H1 (cell line): ENCODE data around the gene PDRG1. TPM values are rescaled to one million over a fixed set of nuclear protein-coding genes. Genes with fewer than 3 reads are reported as not detected.

ENCODE experiments used
- CTCF ChIA-PET: fragments of 300-600 bp; sonication (Branson Sonifier 250); formaldehyde crosslinking; loops from one replicate; lab custom pipeline; 2021; ENCODE audit not compliant: partially characterized antibody; lab: Charles Lee
- POLR2A ChIA-PET: fragments of 300-600 bp; sonication (Branson Sonifier 250); formaldehyde crosslinking; loops from one replicate; lab custom pipeline; 2021; ENCODE audit warnings: inconsistent platforms; ENCODE audit not compliant: partially characterized antibody; lab: Charles Lee
- DNase-seq, 2 experiments: peaks; one replicate each; pipeline versions ENCODE4 v3.0.0 to v3.0.0-alpha.2; 2010 to 2022; ENCODE audit warnings: low spot score in 2 of 2, low read depth in 1 of 2, mixed read lengths in 1 of 2
- FAIRE-seq: peaks from 2 replicates; lab custom pipeline; 2011; peaks lifted over from hg19 to GRCh38; lab: Jason Lieb, UNC
- H2AFZ ChIP-seq: 2 replicates; pipeline ENCODE4 v1.8.1; 2012; ENCODE audit warnings: low read length, inconsistent platforms
- H2AK5ac ChIP-seq: 2 replicates; pipeline ENCODE4 v1.6.1; 2013; ENCODE audit warnings: low read depth, low read length
- H2BK120ac ChIP-seq: replicated peaks from 2 replicates; pipeline ENCODE3; 2013; ENCODE audit warnings: low read depth, low read length, inconsistent platforms
- H2BK12ac ChIP-seq: 2 replicates; pipeline ENCODE4 v1.6.1; 2013; ENCODE audit warnings: low read depth, low read length
- H2BK15ac ChIP-seq: 2 replicates; pipeline ENCODE4 v1.6.1; 2013; ENCODE audit warnings: low read length
- H2BK20ac ChIP-seq: 2 replicates; pipeline ENCODE4 v1.6.1; 2013; ENCODE audit warnings: low read length
- H2BK5ac ChIP-seq: 2 replicates; pipeline ENCODE4 v1.6.1; 2013; ENCODE audit warnings: low read depth, low read length
- H3K14ac ChIP-seq: 2 replicates; pipeline ENCODE4 v1.6.1; 2013; ENCODE audit warnings: inconsistent platforms; ENCODE audit not compliant: insufficient read length
- H3K18ac ChIP-seq: 2 replicates; pipeline ENCODE4 v1.6.1; 2013; ENCODE audit warnings: low read length; ENCODE audit errors: extremely low read depth
- H3K23ac ChIP-seq: 2 replicates; pipeline ENCODE4 v1.6.1; 2013; ENCODE audit warnings: inconsistent platforms; ENCODE audit not compliant: insufficient read length
- H3K23me2 ChIP-seq: 2 replicates; pipeline ENCODE4 v1.6.1; 2013; ENCODE audit warnings: low read depth, low read length
- H3K27ac ChIP-seq: 2 replicates; pipeline ENCODE4 v1.6.1; 2011; ENCODE audit warnings: low read depth, low read length, inconsistent platforms
- H3K27me3 ChIP-seq, 4 experiments: replicated peaks in 1 of 4; 1 replicate in 1 of 4; 2 replicates in 3 of 4; pipeline versions ENCODE4 v1.6.1 to v1.8.1; 2011 to 2013; ENCODE audit warnings: low read length in 3 of 4, mild to moderate bottlenecking in 3 of 4, inconsistent platforms in 2 of 4, mixed read lengths in 2 of 4, moderate library complexity in 1 of 4; ENCODE audit not compliant: control insufficient read depth in 3 of 4, insufficient read depth in 3 of 4; ENCODE audit errors: extremely low read depth in 1 of 4
- H3K36me3 ChIP-seq, 4 experiments: 2 replicates each; pipeline versions ENCODE4 v1.6.1 to v1.8.1; 2011 to 2013; ENCODE audit warnings: mild to moderate bottlenecking in 4 of 4, low read length in 3 of 4, moderate library complexity in 2 of 4, control low read depth in 1 of 4, inconsistent platforms in 1 of 4; ENCODE audit not compliant: insufficient read depth in 4 of 4, control insufficient read depth in 2 of 4
- H3K4ac ChIP-seq: replicated peaks from 2 replicates; pipeline ENCODE3; 2013; ENCODE audit warnings: low read length, low read depth, mixed read lengths, inconsistent platforms; ENCODE audit not compliant: insufficient read length
- H3K4me1 ChIP-seq, 4 experiments: replicated peaks in 1 of 4; 1 replicate in 1 of 4; 2 replicates in 3 of 4; pipeline versions ENCODE4 v1.6.1 to v1.8.1; 2011 to 2013; ENCODE audit warnings: low read length in 3 of 4, inconsistent platforms in 2 of 4, mixed read lengths in 1 of 4; ENCODE audit not compliant: insufficient read depth in 4 of 4, control insufficient read depth in 3 of 4
- H3K4me2 ChIP-seq, 2 experiments: 2 replicates each; pipeline versions ENCODE4 v1.6.1 to v1.8.1; 2011 to 2013; ENCODE audit warnings: low read depth in 2 of 2, low read length in 2 of 2, control low read depth in 1 of 2, inconsistent platforms in 1 of 2, mild to moderate bottlenecking in 1 of 2; ENCODE audit not compliant: insufficient read depth in 1 of 2
- H3K4me3 ChIP-seq, 4 experiments: fragments of 200-600, 300-600 bp in 1 of 4; sonication (generic), shearing (Covaris generic), sonication (Bioruptor Twin) in 1 of 4; 2 replicates each; pipeline versions ENCODE4 v1.5.1 to v1.8.1; 2011 to 2016; ENCODE audit warnings: low read length in 4 of 4, low read depth in 3 of 4, control low read depth in 2 of 4, inconsistent platforms in 2 of 4, mild to moderate bottlenecking in 2 of 4, mixed read lengths in 1 of 4, moderate library complexity in 1 of 4; ENCODE audit not compliant: insufficient read depth in 2 of 4; ENCODE audit errors: extremely low read depth in 1 of 4
- H3K56ac ChIP-seq: replicated peaks from 2 replicates; pipeline ENCODE3; 2013; ENCODE audit warnings: low read depth, mild to moderate bottlenecking, mixed read lengths, low read length, inconsistent platforms; ENCODE audit not compliant: insufficient read length
- H3K79me1 ChIP-seq: 2 replicates; pipeline ENCODE4 v1.6.1; 2013; ENCODE audit warnings: low read depth, low read length, control low read depth
- H3K79me2 ChIP-seq, 2 experiments: 2 replicates each; pipeline versions ENCODE4 v1.6.1 to v1.8.1; 2012 to 2013; ENCODE audit warnings: low read length in 2 of 2, mild to moderate bottlenecking in 2 of 2, inconsistent platforms in 1 of 2; ENCODE audit not compliant: insufficient read depth in 2 of 2, control insufficient read depth in 1 of 2
- H3K9ac ChIP-seq, 4 experiments: replicated peaks in 1 of 4; 1 replicate in 1 of 4; 2 replicates in 3 of 4; pipeline versions ENCODE4 v1.6.1 to v1.8.1; 2011 to 2013; ENCODE audit warnings: low read depth in 3 of 4, low read length in 3 of 4, control low read depth in 2 of 4, mild to moderate bottlenecking in 2 of 4, moderate library complexity in 2 of 4, inconsistent platforms in 1 of 4; ENCODE audit errors: extremely low read depth in 1 of 4
- H3K9me3 ChIP-seq, 2 experiments: 2 replicates each; pipeline versions ENCODE4 v1.6.1 to v1.8.1; 2012 to 2013; ENCODE audit warnings: mild to moderate bottlenecking in 2 of 2, moderate library complexity in 2 of 2, control low read depth in 1 of 2, inconsistent platforms in 1 of 2, low read depth in 1 of 2, low read length in 1 of 2, mixed read lengths in 1 of 2; ENCODE audit not compliant: insufficient read depth in 2 of 2
- H4K20me1 ChIP-seq, 2 experiments: replicated peaks in 1 of 2; 2 replicates each; pipeline versions ENCODE3 to v1.8.1; 2011 to 2013; ENCODE audit warnings: inconsistent platforms in 2 of 2, low read length in 2 of 2, mild to moderate bottlenecking in 1 of 2; ENCODE audit not compliant: insufficient read depth in 2 of 2, control insufficient read depth in 1 of 2
- H4K5ac ChIP-seq: 2 replicates; pipeline ENCODE4 v1.6.1; 2013; ENCODE audit warnings: low read length, low read depth, mixed read lengths, inconsistent platforms; ENCODE audit not compliant: insufficient read length
- H4K8ac ChIP-seq: 2 replicates; pipeline ENCODE4 v1.8.0; 2013; ENCODE audit warnings: mild to moderate bottlenecking, moderate library complexity, low read length, inconsistent platforms; ENCODE audit not compliant: insufficient read depth; ENCODE audit errors: extremely low read depth
- H4K91ac ChIP-seq: replicated peaks from 2 replicates; pipeline ENCODE3; 2013; ENCODE audit warnings: low read length, mixed read lengths, inconsistent platforms; ENCODE audit not compliant: insufficient read length
- BRCA1 ChIP-seq: IDR thresholded peaks from 2 replicates; pipeline ENCODE4 v1.6.1; 2012; ENCODE audit warnings: low read depth, low read length, improper control_type of control experiment
- CHD2 ChIP-seq: IDR thresholded peaks from 2 replicates; pipeline ENCODE4 v1.6.1; 2012; ENCODE audit warnings: low read length, improper control_type of control experiment
- GABPA ChIP-seq: IDR thresholded peaks from 2 replicates; pipeline ENCODE4 v1.6.1; 2011; ENCODE audit warnings: mild to moderate bottlenecking, low read length, moderate library complexity, borderline replicate concordance; ENCODE audit not compliant: insufficient read depth
- JUN ChIP-seq: IDR thresholded peaks from 2 replicates; pipeline ENCODE4 v1.6.1; 2011; ENCODE audit warnings: low read depth, mild to moderate bottlenecking, improper control_type of control experiment, low read length
- KDM5A ChIP-seq: fragments of 200-600 bp; IDR thresholded peaks from 2 replicates; pipeline ENCODE4 v1.7.1; 2012; ENCODE audit warnings: mild to moderate bottlenecking, low read length, inconsistent platforms, mixed read lengths
- POLR2A ChIP-seq, 2 experiments: IDR thresholded peaks; 1 replicate in 1 of 2; 2 replicates in 1 of 2; pipeline ENCODE4 v1.6.1; 2011; ENCODE audit warnings: low read depth in 2 of 2, low read length in 2 of 2, mild to moderate bottlenecking in 2 of 2; ENCODE audit errors: control extremely low read depth in 1 of 2
- RBBP5 ChIP-seq: IDR thresholded peaks from 2 replicates; pipeline ENCODE4 v1.7.1; 2012; ENCODE audit warnings: low read depth, mild to moderate bottlenecking, inconsistent platforms, low read length, moderate library complexity, borderline replicate concordance
- SAP30 ChIP-seq: fragments of 300-600 bp; sonication (generic); IDR thresholded peaks from 2 replicates; pipeline ENCODE4 v1.7.1; 2012; ENCODE audit warnings: low read length, moderate library complexity, mild to moderate bottlenecking, inconsistent platforms; ENCODE audit not compliant: insufficient read depth, insufficient replicate concordance
- SP1 ChIP-seq: IDR thresholded peaks from 2 replicates; pipeline ENCODE4 v1.6.1; 2011; ENCODE audit warnings: low read depth, low read length
- SP2 ChIP-seq: IDR thresholded peaks from 2 replicates; pipeline ENCODE4 v1.6.1; 2012; ENCODE audit warnings: mild to moderate bottlenecking, low read length, inconsistent platforms
- TCF12 ChIP-seq: IDR thresholded peaks from 2 replicates; pipeline ENCODE4 v1.6.1; 2011; ENCODE audit warnings: low read depth, mild to moderate bottlenecking, low read length
- WGBS, 2 experiments: shearing (Covaris generic) in 1 of 2; methylation state at CpG; one replicate each; pipeline versions ENCODE4 v1.1.6 to v1.1.7; 2013 to 2015; ENCODE audit warnings: low lambda C conversion rate in 2 of 2, mixed read lengths in 2 of 2, inconsistent platforms in 1 of 2, low coverage in 1 of 2, missing lambda C conversion rate in 1 of 2; ENCODE audit not compliant: insufficient replicate concordance in 2 of 2, insufficient coverage in 1 of 2, insufficient read length in 1 of 2; ENCODE audit errors: extremely low coverage in 1 of 2, missing lambda C conversion rate in 1 of 2; 5-methylcytosine and 5-hydroxymethylcytosine counted together
- polyA plus RNA-seq, 7 experiments: library from polyadenylated mRNA; depleted of rRNA in 3 of 7; stranded (reverse) in 5 of 7; unstranded in 2 of 7; fragments of >200 nt in 5 of 7; fragments of 200-250 nt in 2 of 7; gene quantifications; 1 replicate in 5 of 7; 2 replicates in 1 of 7; 4 replicates in 1 of 7; pipeline versions ENCODE4 v1.2.1 to v1.2.3, GENCODE V29; 2011 to 2013; ENCODE audit warnings: missing spikeins in 2 of 7, mixed read lengths in 2 of 7
- total RNA-seq: library from RNA; stranded (reverse); fragmentation: NEBNext Ultra II Directional; extraction: Animal tissue kit (Norgen Biotek cat#: 25700); gene quantifications from 2 replicates; pipeline ENCODE4 v1.2.1, GENCODE V29; 2021

The PDRG1 gene
- total and polyA plus RNA-seq, 2 of the 8 experiments (the other 6 are each of a cell fraction or from before 2014, with no cell fraction given), result 14.2 to 20.8 TPM

DNA sequence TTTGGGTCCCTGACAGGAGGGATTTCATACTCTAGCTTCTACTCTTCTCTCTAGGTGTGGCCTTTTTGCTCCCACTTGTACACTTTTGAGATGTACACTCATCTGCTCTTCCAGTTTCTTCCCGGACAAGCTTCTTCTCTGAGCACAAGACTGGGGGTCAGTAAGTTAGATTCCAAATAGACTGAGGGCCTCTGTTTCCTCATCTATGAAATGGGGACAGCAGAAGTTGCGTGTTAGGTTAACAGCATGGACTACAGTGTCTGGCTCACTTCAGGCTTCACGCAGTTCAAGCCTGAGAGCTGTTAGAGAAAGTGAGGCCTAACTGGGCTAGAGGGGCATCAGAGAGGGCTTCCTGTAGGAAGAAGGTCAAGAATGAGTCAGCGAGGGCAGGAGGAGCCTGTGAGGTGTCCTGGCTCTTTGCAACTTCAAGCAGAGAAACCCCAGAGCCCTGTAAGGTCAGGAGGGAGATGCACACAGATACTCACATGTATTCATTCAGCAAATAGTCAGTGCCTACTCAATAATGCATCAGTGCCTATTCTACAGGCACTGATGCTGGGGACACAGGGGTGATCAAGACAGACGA, 36.7 kb upstream of the PDRG1 start:
- 83% methylated on average over 5 of the region's 5 CpGs; no CpG with 5 or more reads in 1 of the 2 experiments for whole genome bisulfite sequencing, 2 experiments
- Histone ChIP-seq H3K36me3 (no peaks in the 10 kb centered on the region), H3K9ac (no peak overlapping the region), H2BK15ac (no peak overlapping the region; the same call in 1 of the 2 replicates), H4K5ac (no peak overlapping the region), H3K4ac (no peak overlapping the region), H3K27me3 (peaks cover 0 to 12% (median 7%) of the 10 kb centered on the region in 4 experiments; a peak in 5 of 7 replicates), H3K27ac (no peak overlapping the region), H2BK5ac (no peak overlapping the region), H3K79me1 (no peaks in the 10 kb centered on the region), H2BK12ac (no peak overlapping the region), H3K18ac (no peak overlapping the region), H3K14ac (no peak overlapping the region), H2BK20ac (no peak overlapping the region), H3K23me2 (peaks cover 4% of the 10 kb centered on the region; the same call in 1 of the 2 replicates), H4K8ac (no peak overlapping the region), H2BK120ac (no peak overlapping the region), H3K79me2 (no peaks in the 10 kb centered on the region), H4K91ac (no peak overlapping the region), H2AK5ac (no peak overlapping the region), H3K4me2 (no peak overlapping the region), H3K23ac (no peak overlapping the region), H4K20me1 (peaks cover 0 to 2% of the 10 kb centered on the region in 2 experiments), H3K56ac (no peak overlapping the region), H2AFZ (no peak overlapping the region), H3K4me3 (no peak overlapping the region), H3K9me3 (no peaks in the 10 kb centered on the region), H3K4me1 (peaks cover 0 to 3% (median 1%) of the 10 kb centered on the region in 4 experiments; a peak in 2 of 7 replicates)
- POLR2A ChIA-PET, result interaction anchor here (0.8 to 1.0 kb wide), 2 partner anchors 14 to 20 kb away, joined by 3 read pairs; partner anchors contain the start of gene XKR7
- no peak for FAIRE-seq
- no peak for DNase-seq
- CTCF ChIA-PET, result interaction anchor here (1.0 to 1.9 kb wide), 3 partner anchors 12 to 44 kb away, joined by 3 to 5 read pairs (median 4); no protein-coding TSS in a partner anchor
- TF ChIP-seq TCF12, result no peak
- TF ChIP-seq RBBP5, result no peak
- no peak for TF ChIP-seq SAP30
- TF ChIP-seq SP2, result no peak
- no peak for TF ChIP-seq BRCA1
- TF ChIP-seq CHD2, result no peak
- no peak for TF ChIP-seq GABPA
- TF ChIP-seq SP1, result no peak
- no peak for TF ChIP-seq KDM5A
- no peak for TF ChIP-seq JUN
- TF ChIP-seq POLR2A (IDR thresholded peaks at IDR 0.05; ENCODE audit: control extremely low read depth in 1 of 2, low read depth in 2 of 2, low read length in 2 of 2), result no peak
